Non-pigmented ciliary epithelial cell (primary cell): ENCODE measurements around the gene NRROS.

ENCODE experiments used
- DNase-seq: peaks from one replicate; pipeline ENCODE4 v3.0.0-alpha.2; 2010; ENCODE audit warnings: low read depth

NRROS gene

GRCh38 chr3:196650740-196651311 lies 11.3 kb downstream of the NRROS start:
- peak; percentile 92 for DNase-seq

GRCh38 chr3:196651819-196652218 lies 12.3 kb downstream of the NRROS start:
- no peak for DNase-seq

GRCh38 chr3:196652961-196653795 lies 13.7 kb downstream of the NRROS start:
- DNase-seq = no peak

GRCh38 chr3:196654006-196654734 lies 14.7 kb downstream of the NRROS start:
- no peak for DNase-seq

GRCh38 chr3:196654735-196655090 lies 15.2 kb downstream of the NRROS start:
- DNase-seq = no peak

- no peak for DNase-seq
Measured at GRCh38 chr3:196655496-196655895, 16.0 kb downstream of the NRROS start.

GRCh38 chr3:196656213-196656612 lies 16.7 kb downstream of the NRROS start:
- DNase-seq = no peak

GRCh38 chr3:196659901-196660351 lies 20.4 kb downstream of the NRROS start:
- no peak for DNase-seq

- DNase-seq = no peak
Measured at GRCh38 chr3:196660381-196661166, 21.1 kb downstream of the NRROS start.

GRCh38 chr3:196661400-196661799 lies 21.9 kb downstream of the NRROS start:
- DNase-seq = no peak

- no peak for DNase-seq
Measured at GRCh38 chr3:196662033-196662432, 22.5 kb downstream of the NRROS start.

GRCh38 chr3:196662711-196663571 lies 23.4 kb downstream of the NRROS start:
- peak; percentile 24 for DNase-seq

- DNase-seq = peak; percentile 23
Measured at GRCh38 chr3:196666001-196666867, 26.7 kb downstream of the NRROS start.

GRCh38 chr3:196667056-196667825 lies 27.7 kb downstream of the NRROS start:
- DNase-seq = no peak

GRCh38 chr3:196670339-196670738 lies 30.8 kb downstream of the NRROS start:
- no peak for DNase-seq

GRCh38 chr3:196673632-196674031 lies 34.1 kb downstream of the NRROS start:
- no peak for DNase-seq

- no peak for DNase-seq
Measured at GRCh38 chr3:196677353-196677752, 37.9 kb downstream of the NRROS start.

GRCh38 chr3:196677931-196678330 lies 38.4 kb downstream of the NRROS start:
- DNase-seq = no peak
